Endothelial cell of umbilical vein (primary cell): ENCODE results near the gene TTYH3. TPM values are rescaled to one million over a fixed set of nuclear protein-coding genes. Genes with fewer than 3 reads are reported as not detected.

Experiments
- BruUV-seq: library from RNA; stranded (reverse); fragments of 400-500 nt; replicated peaks from 2 replicates; lab custom pipeline; 2021; lab: Mats Ljungman, UMichigan
- CTCF ChIA-PET: fragments of 300-600, 350-600 bp; sonication (Branson Sonifier 250); formaldehyde crosslinking; loops from one replicate; lab custom pipeline; 2021; ENCODE audit warnings: antibody characterized with exemption, inconsistent platforms; lab: Charles Lee
- POLR2A ChIA-PET: fragments of 300-600, 350-600 bp; sonication (Branson Sonifier 250); formaldehyde crosslinking; loops from one replicate; lab custom pipeline; 2021; ENCODE audit warnings: antibody characterized with exemption, inconsistent platforms; lab: Charles Lee
- DNase-seq: peaks from one replicate; pipeline ENCODE4 v3.0.0-alpha.2; 2011; ENCODE audit warnings: low read depth, low spot score
- FAIRE-seq: peaks from 2 replicates; lab custom pipeline; 2011; peaks lifted over from hg19 to GRCh38; lab: Jason Lieb, UNC
- H2AFZ ChIP-seq: 2 replicates; pipeline ENCODE4 v1.6.0; 2012; ENCODE audit warnings: low read depth, low read length, control low read depth, inconsistent platforms
- H3K27ac ChIP-seq: 2 replicates; pipeline ENCODE4 v1.5.1; 2011; ENCODE audit warnings: low read depth, mild to moderate bottlenecking, control low read depth, low read length, moderate library complexity; ENCODE audit not compliant: insufficient read depth
- H3K27me3 ChIP-seq, 2 experiments: 2 replicates each; pipeline versions ENCODE4 v1.6.0 to v1.6.1; 2011; ENCODE audit warnings: low read length in 2 of 2, mixed read lengths in 1 of 2; ENCODE audit not compliant: control insufficient read depth in 2 of 2, insufficient read depth in 2 of 2
- H3K36me3 ChIP-seq, 2 experiments: 2 replicates in 1 of 2; 3 replicates in 1 of 2; pipeline ENCODE4 v1.5.1; 2011; ENCODE audit warnings: low read length in 2 of 2, mild to moderate bottlenecking in 1 of 2, moderate library complexity in 1 of 2; ENCODE audit not compliant: control insufficient read depth in 2 of 2, insufficient read depth in 2 of 2; ENCODE audit errors: extremely low read depth in 1 of 2
- H3K4me1 ChIP-seq: 3 replicates; pipeline ENCODE4 v1.5.1; 2011; ENCODE audit warnings: mild to moderate bottlenecking, low read length; ENCODE audit not compliant: control insufficient read depth, insufficient read depth; ENCODE audit errors: extremely low read depth
- H3K4me2 ChIP-seq: 2 replicates; pipeline ENCODE4 v1.6.1; 2011; ENCODE audit warnings: low read length, control low read depth, mixed read lengths; ENCODE audit not compliant: insufficient read depth
- H3K4me3 ChIP-seq, 3 experiments: fragments of 200-600 bp in 1 of 3; sonication (generic), shearing (Covaris generic) in 1 of 3; replicated peaks in 1 of 3; 2 replicates each; pipeline ENCODE4 v1.5.1; 2011 to 2016; ENCODE audit warnings: control low read depth in 3 of 3, low read length in 3 of 3, mild to moderate bottlenecking in 2 of 3, inconsistent platforms in 1 of 3, low read depth in 1 of 3, moderate library complexity in 1 of 3; ENCODE audit not compliant: insufficient read depth in 1 of 3
- H3K79me2 ChIP-seq: 2 replicates; pipeline ENCODE4 v1.6.0; 2012; ENCODE audit warnings: low read length, inconsistent platforms; ENCODE audit not compliant: control insufficient read depth, insufficient read depth
- H3K9ac ChIP-seq: replicated peaks from 2 replicates; pipeline ENCODE3; 2011; ENCODE audit warnings: low read length, control low read depth; ENCODE audit not compliant: insufficient read depth; ENCODE audit errors: extremely low read depth
- H3K9me1 ChIP-seq: replicated peaks from 3 replicates; pipeline ENCODE4 v1.6.0; 2011; ENCODE audit warnings: mild to moderate bottlenecking, low read length; ENCODE audit not compliant: control insufficient read depth, insufficient read depth; ENCODE audit errors: extremely low read depth
- H3K9me3 ChIP-seq: replicated peaks from 2 replicates; pipeline ENCODE4 v1.5.1; 2012; ENCODE audit warnings: low read length, inconsistent platforms; ENCODE audit not compliant: control insufficient read depth, insufficient read depth
- H4K20me1 ChIP-seq: replicated peaks from 2 replicates; pipeline ENCODE3; 2011; ENCODE audit warnings: mild to moderate bottlenecking, low read length; ENCODE audit not compliant: control insufficient read depth, insufficient read depth; ENCODE audit errors: extremely low read depth
- CTCF ChIP-seq, 2 donors: IDR thresholded peaks; 1 replicate in 1 of 2; 2 replicates in 1 of 2; pipeline ENCODE4 v1.5.1; 2011; ENCODE audit warnings: low read length in 2 of 2, mild to moderate bottlenecking in 2 of 2, moderate library complexity in 2 of 2, control low read depth in 1 of 2, inconsistent platforms in 1 of 2, low read depth in 1 of 2; ENCODE audit not compliant: insufficient read depth in 1 of 2; ENCODE audit errors: extremely low read depth in 1 of 2
- EZH2 ChIP-seq: IDR thresholded peaks from 2 replicates; pipeline ENCODE4 v1.6.1; 2012; ENCODE audit warnings: borderline replicate concordance, low read depth, mild to moderate bottlenecking, moderate library complexity, low read length, inconsistent platforms; ENCODE audit not compliant: severe bottlenecking
- FOS ChIP-seq: IDR thresholded peaks from 2 replicates; pipeline ENCODE4 v1.6.1; 2011; ENCODE audit warnings: mild to moderate bottlenecking, low read length, moderate library complexity, borderline replicate concordance; ENCODE audit not compliant: insufficient read depth
- GATA2 ChIP-seq: IDR thresholded peaks from 2 replicates; pipeline ENCODE4 v1.7.0; 2011; ENCODE audit warnings: low read depth, mild to moderate bottlenecking, moderate library complexity, mixed read lengths, low read length; ENCODE audit not compliant: insufficient read length, insufficient read depth
- JUN ChIP-seq: IDR thresholded peaks from 2 replicates; pipeline ENCODE4 v1.6.1; 2011; ENCODE audit warnings: borderline replicate concordance, low read depth; ENCODE audit not compliant: insufficient read length, insufficient read depth
- MAX ChIP-seq: IDR thresholded peaks from 2 replicates; pipeline ENCODE4 v1.6.1; 2011; ENCODE audit not compliant: insufficient read depth, insufficient read length
- MYC ChIP-seq: IDR thresholded peaks from one replicate; pipeline ENCODE4 v1.6.1; 2011; ENCODE audit warnings: mild to moderate bottlenecking, low read depth, low read length
- POLR2A ChIP-seq: IDR thresholded peaks from 2 replicates; pipeline ENCODE4 v1.6.1; 2012; ENCODE audit warnings: low read depth, mild to moderate bottlenecking, control low read depth, low read length
- POLR2AphosphoS5 ChIP-seq: IDR thresholded peaks from 2 replicates; pipeline ENCODE4 v1.6.1; 2012; ENCODE audit warnings: low read depth, mild to moderate bottlenecking, control low read depth, low read length, moderate library complexity; ENCODE audit not compliant: insufficient read depth
- dilution Hi-C: fragments of 300-500 bp; cut with MboI; formaldehyde crosslinking; loops from one replicate; pipeline ENCODE4 v1.15.0; 2019; ENCODE audit warnings: low sequenced_read_pairs; ENCODE audit not compliant: extremely low pct_ligation_motif_present
- intact Hi-C: fragments of 100-400 bp; cut with micrococcal nuclease; formaldehyde crosslinking; loops from one replicate; pipeline ENCODE4 v1.10.0; 2022
- polyA plus RNA-seq, 4 experiments: library from polyadenylated mRNA; depleted of rRNA in 3 of 4; stranded (reverse) in 3 of 4; unstranded in 1 of 4; fragments of >200 nt; gene quantifications; 2 replicates each; pipeline versions ENCODE4 v1.2.1 to v1.2.3, GENCODE V29; 2011 to 2012; ENCODE audit warnings: missing spikeins in 1 of 4
- total RNA-seq: library from RNA; stranded (reverse); gene quantifications from 2 replicates; pipeline ENCODE4 v1.2.3, GENCODE V29; 2021

Gene TTYH3
- total and polyA plus RNA-seq, 2 donors (not counting 3 experiments of a cell fraction or from before 2014, with no cell fraction given), result 143 to 280 TPM

- no peaks in the 10 kb centered on the region for H3K4me1 ChIP-seq
- no peaks in the 10 kb centered on the region for H4K20me1 ChIP-seq
- H3K9me1 ChIP-seq, result no peaks in the 10 kb centered on the region
- no peak overlapping the region for H3K4me2 ChIP-seq
- FAIRE-seq (no peak), DNase-seq (no peak)
- BruUV-seq, result no TSS peak
- no peaks in the 10 kb centered on the region for H3K36me3 ChIP-seq
- no peaks in the 10 kb centered on the region for H3K9me3 ChIP-seq
- ChIA-PET CTCF (interaction anchor here (1.2 to 1.4 kb wide), 2 partner anchors 9 to 77 kb away, joined by 3 to 7 read pairs; no protein-coding TSS in a partner anchor), POLR2A (no interaction called here)
- no peaks in the 10 kb centered on the region for H3K79me2 ChIP-seq
- intact Hi-C loops, result no loop called here
- H3K27me3 ChIP-seq, result peaks cover 0 to 2% of the 10 kb centered on the region in 2 experiments
- no peak overlapping the region for H2AFZ ChIP-seq
- TF ChIP-seq POLR2AphosphoS5, result no peak
- TF ChIP-seq MYC, result no peak
- TF ChIP-seq EZH2, result no peak
- no peak for TF ChIP-seq GATA2
- TF ChIP-seq POLR2A, result no peak
- TF ChIP-seq CTCF (IDR thresholded peaks at IDR 0.05; ENCODE audit: extremely low read depth in 1 of 2, insufficient read depth in 1 of 2, low read depth in 1 of 2, low read length in 2 of 2), result no peak
- no peak for TF ChIP-seq JUN
- TF ChIP-seq FOS, result no peak
- TF ChIP-seq MAX, result no peak
- H3K27ac ChIP-seq, result no peak overlapping the region
- dilution Hi-C loops, result no loop called here
- no peak overlapping the region for H3K9ac ChIP-seq
- no peak overlapping the region for H3K4me3 ChIP-seq
These were observed 69.6 kb downstream of the TTYH3 start for GRCh38 chr7:2701424-2701823.
